Endometrium (tissue), 2 donors: Measurements from ENCODE around the gene KCNJ18.
"Not testable (repeated sequence)": the region's sequence is repeated elsewhere in the genome, so short reads cannot be mapped to it uniquely, and the experiment has no call there.

Experiments
- FAIRE-seq: peaks from 2 replicates; lab custom pipeline; 2012; peaks lifted over from hg19 to GRCh38; lab: Jason Lieb, UNC
- donor health status: control.
- donor health status: control.

Gene KCNJ18

GRCh38 chr17:21685061-21685795 is 7.1 kb upstream of the KCNJ18 start:
- not testable (repeated sequence) for FAIRE-seq

GRCh38 chr17:21686165-21687015 is 5.9 kb upstream of the KCNJ18 start:
- no peak for FAIRE-seq

GRCh38 chr17:21687136-21687953 is 5.0 kb upstream of the KCNJ18 start:
- FAIRE-seq, result no peak

- FAIRE-seq, result no peak
Measured at GRCh38 chr17:21688293-21688949, 3.9 kb upstream of the KCNJ18 start.

GRCh38 chr17:21689604-21690003 is 2.7 kb upstream of the KCNJ18 start:
- FAIRE-seq, result no peak

GRCh38 chr17:21690811-21691210 is 1.5 kb upstream of the KCNJ18 start:
- FAIRE-seq, result not testable (repeated sequence)

GRCh38 chr17:21691481-21691880 is 842 bp upstream of the KCNJ18 start:
- FAIRE-seq, result not testable (repeated sequence)

- FAIRE-seq, result not testable (repeated sequence)
Measured at GRCh38 chr17:21692704-21693065, 362 bp downstream of the KCNJ18 start.

GRCh38 chr17:21693391-21693796 is 1.1 kb downstream of the KCNJ18 start:
- not testable (repeated sequence) for FAIRE-seq

GRCh38 chr17:21693937-21694336 is 1.6 kb downstream of the KCNJ18 start:
- FAIRE-seq, result not testable (repeated sequence)

GRCh38 chr17:21696227-21696626 is 3.9 kb downstream of the KCNJ18 start:
- not testable (repeated sequence) for FAIRE-seq

- FAIRE-seq, result not testable (repeated sequence)
Measured at GRCh38 chr17:21696842-21697507, 4.7 kb downstream of the KCNJ18 start.

- FAIRE-seq, result not testable (repeated sequence)
Measured at GRCh38 chr17:21697508-21697860, 5.2 kb downstream of the KCNJ18 start.

GRCh38 chr17:21698437-21699075 is 6.2 kb downstream of the KCNJ18 start:
- FAIRE-seq, result not testable (repeated sequence)

GRCh38 chr17:21699124-21699523 is 6.8 kb downstream of the KCNJ18 start:
- FAIRE-seq, result not testable (repeated sequence)

GRCh38 chr17:21699573-21700236 is 7.4 kb downstream of the KCNJ18 start:
- FAIRE-seq, result not testable (repeated sequence)

- FAIRE-seq, result not testable (repeated sequence)
Measured at GRCh38 chr17:21701090-21701489, 8.8 kb downstream of the KCNJ18 start.

- not testable (repeated sequence) for FAIRE-seq
Measured at GRCh38 chr17:21702029-21702428, 9.7 kb downstream of the KCNJ18 start.

- FAIRE-seq, result not testable (repeated sequence)
Measured at GRCh38 chr17:21702521-21702920, 10.2 kb downstream of the KCNJ18 start.
